Hematopoietic multipotent progenitor cell treated with erythropoietin and hydrocortisone succinate and interleukin-3 and kit ligand, for 8 days (in vitro differentiated cells): ENCODE data around the gene FAM20B.

ENCODE experiments used
- DNase-seq: peaks from one replicate; pipeline ENCODE4 v3.0.0-alpha.2; 2015

FAM20B gene

GRCh38 chr1:179092896-179093461, 67.3 kb downstream of the FAM20B start:
- DNase-seq: no peak

- DNase-seq: no peak
Observed at GRCh38 chr1:179094818-179095217, 69.1 kb downstream of the FAM20B start.

- DNase-seq: no peak
Observed at GRCh38 chr1:179095377-179095776, 69.7 kb downstream of the FAM20B start.

- no peak for DNase-seq
Observed at GRCh38 chr1:179095924-179096323, 70.2 kb downstream of the FAM20B start.

- DNase-seq: no peak
Observed at GRCh38 chr1:179099891-179100290, 74.2 kb downstream of the FAM20B start.

GRCh38 chr1:179101566-179101965, 75.9 kb downstream of the FAM20B start:
- no peak for DNase-seq

GRCh38 chr1:179103999-179104398, 78.3 kb downstream of the FAM20B start:
- no peak for DNase-seq

GRCh38 chr1:179104611-179105250, 79.0 kb downstream of the FAM20B start:
- DNase-seq: no peak

- peak; percentile 16 for DNase-seq
Observed at GRCh38 chr1:179105393-179105792, 79.7 kb downstream of the FAM20B start.

GRCh38 chr1:179107706-179108629, 82.3 kb downstream of the FAM20B start:
- DNase-seq: peak; percentile 89

- DNase-seq: no peak
Observed at GRCh38 chr1:179108644-179109043, 83.0 kb downstream of the FAM20B start.

GRCh38 chr1:179115181-179115580, 89.5 kb downstream of the FAM20B start:
- no peak for DNase-seq

GRCh38 chr1:179119513-179119912, 93.8 kb downstream of the FAM20B start:
- DNase-seq: no peak

GRCh38 chr1:179120736-179121135, 95.0 kb downstream of the FAM20B start:
- no peak for DNase-seq

GRCh38 chr1:179121159-179121938, 95.7 kb downstream of the FAM20B start:
- peak; percentile 67 for DNase-seq

- no peak for DNase-seq
Observed at GRCh38 chr1:179124873-179125272, 99.2 kb downstream of the FAM20B start.
